ENCODE data around the gene RABGAP1L. TPM values are rescaled to one million over a fixed set of nuclear protein-coding genes. Genes with fewer than 3 reads are reported as not detected.

RABGAP1L gene
- polyA plus RNA-seq, 3 donors: 35.2 to 75.3 (median 63.3) TPM

GRCh38 chr1:174700775-174701174 lies 541.5 kb downstream of the RABGAP1L start:
- Mint-ChIP-seq H3K27ac (no peak overlapping the region), H3K27me3 (ENCODE audit: low read depth in 3 of 3) (no peaks in the 10 kb centered on the region), H3K36me3 (peaks cover 0 to 2% of the 10 kb centered on the region in 2 donors), H3K4me3 (no peak overlapping the region), H3K4me1 (no peaks in the 10 kb centered on the region), H3K9me3 (no peaks in the 10 kb centered on the region)
- Histone ChIP-seq H3K79me2 (ENCODE audit: insufficient read depth, low read length) (no peaks in the 10 kb centered on the region), H3K4me1 (ENCODE audit: control insufficient read depth in 1 of 2, insufficient read depth in 2 of 2, low read length in 2 of 2) (no peaks in the 10 kb centered on the region), H3K36me3 (replicated peaks in 1 of 2; ENCODE audit: control insufficient read depth in 1 of 2, insufficient read depth in 2 of 2, low read length in 2 of 2) (no peaks in the 10 kb centered on the region), H3K27ac (ENCODE audit: low read depth in 1 of 2, low read length in 2 of 2) (no peak overlapping the region), H4K20me1 (ENCODE audit: insufficient read depth, low read length) (no peaks in the 10 kb centered on the region), H3K9ac (ENCODE audit: insufficient read depth, low read length, poor library complexity, severe bottlenecking) (no peak overlapping the region), H3K4me2 (replicated peaks; ENCODE audit: extremely low read depth, low read length, poor library complexity, severe bottlenecking) (no peak overlapping the region), H3K27me3 (ENCODE audit: control insufficient read depth in 2 of 2, insufficient read depth in 2 of 2, low read length in 2 of 2) (no peaks in the 10 kb centered on the region), H3K9me3 (replicated peaks in 1 of 2; ENCODE audit: control insufficient read depth in 1 of 2, insufficient read depth in 1 of 2, low read length in 2 of 2) (no peaks in the 10 kb centered on the region), H3K4me3 (replicated peaks in 1 of 3; ENCODE audit: low read depth in 2 of 3, low read length in 3 of 3) (no peak overlapping the region), H2AFZ (ENCODE audit: insufficient read depth, low read depth, low read length, poor library complexity, severe bottlenecking) (no peak overlapping the region)
- intact Hi-C loops (cut with micrococcal nuclease): no loop called here
- no CpG with 5 or more reads among the region's 3 CpGs for whole genome bisulfite sequencing (ENCODE audit: insufficient coverage)
- DNase-seq: no peak
- no peak for TF ChIP-seq CTCF (IDR thresholded peaks at IDR 0.05)

GRCh38 chr1:174701565-174701964 lies 542.2 kb downstream of the RABGAP1L start:
- Histone ChIP-seq H3K27me3 (ENCODE audit: control insufficient read depth in 2 of 2, insufficient read depth in 2 of 2, low read length in 2 of 2) (no peaks in the 10 kb centered on the region), H3K9me3 (replicated peaks in 1 of 2; ENCODE audit: control insufficient read depth in 1 of 2, insufficient read depth in 1 of 2, low read length in 2 of 2) (no peaks in the 10 kb centered on the region), H3K36me3 (replicated peaks in 1 of 2; ENCODE audit: control insufficient read depth in 1 of 2, insufficient read depth in 2 of 2, low read length in 2 of 2) (no peaks in the 10 kb centered on the region), H3K27ac (ENCODE audit: low read depth in 1 of 2, low read length in 2 of 2) (no peak overlapping the region), H3K4me1 (ENCODE audit: control insufficient read depth in 1 of 2, insufficient read depth in 2 of 2, low read length in 2 of 2) (no peaks in the 10 kb centered on the region), H3K79me2 (ENCODE audit: insufficient read depth, low read length) (no peaks in the 10 kb centered on the region), H4K20me1 (ENCODE audit: insufficient read depth, low read length) (no peaks in the 10 kb centered on the region), H3K9ac (ENCODE audit: insufficient read depth, low read length, poor library complexity, severe bottlenecking) (no peak overlapping the region), H2AFZ (ENCODE audit: insufficient read depth, low read depth, low read length, poor library complexity, severe bottlenecking) (no peak overlapping the region), H3K4me2 (replicated peaks; ENCODE audit: extremely low read depth, low read length, poor library complexity, severe bottlenecking) (no peak overlapping the region), H3K4me3 (replicated peaks in 1 of 3; ENCODE audit: low read depth in 2 of 3, low read length in 3 of 3) (no peak overlapping the region)
- DNase-seq: no peak
- H3K9me3 Mint-ChIP-seq: no peaks in the 10 kb centered on the region
- H3K4me3 Mint-ChIP-seq: no peak overlapping the region
- 100% methylated on average over 2 of the region's 2 CpGs for WGBS (ENCODE audit: insufficient coverage)
- no peak overlapping the region for H3K27ac Mint-ChIP-seq
- TF ChIP-seq CTCF (IDR thresholded peaks at IDR 0.05): no peak
- intact Hi-C loops (cut with micrococcal nuclease): no loop called here
- no peaks in the 10 kb centered on the region for H3K27me3 Mint-ChIP-seq (ENCODE audit: low read depth in 3 of 3)
- no peaks in the 10 kb centered on the region for H3K4me1 Mint-ChIP-seq
- H3K36me3 Mint-ChIP-seq: peaks cover 0 to 2% of the 10 kb centered on the region in 2 donors

All from CD14-positive monocyte (primary cell).